MCF 10A (cell line): ENCODE results near the gene TIFAB. TPM values are rescaled to one million over a fixed set of nuclear protein-coding genes. Genes with fewer than 3 reads are reported as not detected.

Experiments used
- BruUV-seq: library from RNA; stranded (reverse); fragments of 400-500 nt; replicated peaks from 2 replicates; lab custom pipeline; 2021; lab: Mats Ljungman, UMichigan
- CTCF ChIA-PET: fragments of 300-600 bp; sonication (Branson Sonifier 250); formaldehyde crosslinking; extraction: SDS; loops from one replicate; lab custom pipeline; 2021; ENCODE audit warnings: antibody characterized with exemption, inconsistent platforms; lab: Yijun Ruan, JAX
- POLR2A ChIA-PET: fragments of 300-600, 350-650 bp; sonication (Branson Sonifier 250); formaldehyde crosslinking; extraction: SDS; loops from one replicate; lab custom pipeline; 2020; ENCODE audit warnings: antibody characterized with exemption, inconsistent platforms; lab: Yijun Ruan, JAX
- DNase-seq: peaks from one replicate; pipeline ENCODE4 v3.0.0-alpha.2; 2018; ENCODE audit not compliant: unreplicated experiment
- H3K27ac Mint-ChIP-seq: one replicate; pipeline ENCODE4 v1.8.0; 2022; ENCODE audit warnings: mild to moderate bottlenecking, low read depth, mixed read lengths; ENCODE audit not compliant: unreplicated experiment
- H3K27me3 Mint-ChIP-seq: one replicate; pipeline ENCODE4 v1.8.0; 2022; ENCODE audit warnings: mixed read lengths; ENCODE audit not compliant: insufficient read depth, unreplicated experiment
- H3K36me3 Mint-ChIP-seq: one replicate; pipeline ENCODE4 v1.8.0; 2022; ENCODE audit warnings: mild to moderate bottlenecking, moderate library complexity, mixed read lengths; ENCODE audit not compliant: insufficient read depth, unreplicated experiment
- H3K4me1 Mint-ChIP-seq: one replicate; pipeline ENCODE4 v1.8.0; 2022; ENCODE audit warnings: mixed read lengths; ENCODE audit not compliant: insufficient read depth, unreplicated experiment
- H3K4me3 Mint-ChIP-seq: one replicate; pipeline ENCODE4 v1.8.0; 2022; ENCODE audit warnings: mild to moderate bottlenecking, moderate library complexity, mixed read lengths; ENCODE audit not compliant: unreplicated experiment
- H3K9me3 Mint-ChIP-seq: one replicate; pipeline ENCODE4 v1.8.0; 2022; ENCODE audit warnings: mixed read lengths; ENCODE audit not compliant: unreplicated experiment
- CTCF ChIP-seq: fragments of 200-600 bp; IDR thresholded peaks from one replicate; pipeline ENCODE4 v1.8.0; 2022; ENCODE audit warnings: antibody characterized with exemption, mild to moderate bottlenecking; ENCODE audit not compliant: unreplicated experiment
- intact Hi-C: fragments of 100-400 bp; cut with micrococcal nuclease; formaldehyde crosslinking; loops from 2 replicates; pipeline ENCODE4 v1.14.1; 2022
- total RNA-seq: library from RNA; stranded (reverse); gene quantifications from 2 replicates; pipeline ENCODE4 v1.2.3, GENCODE V29; 2022

TIFAB gene
- total RNA-seq, 1 experiment from 2014 or later = not detected

DNA sequence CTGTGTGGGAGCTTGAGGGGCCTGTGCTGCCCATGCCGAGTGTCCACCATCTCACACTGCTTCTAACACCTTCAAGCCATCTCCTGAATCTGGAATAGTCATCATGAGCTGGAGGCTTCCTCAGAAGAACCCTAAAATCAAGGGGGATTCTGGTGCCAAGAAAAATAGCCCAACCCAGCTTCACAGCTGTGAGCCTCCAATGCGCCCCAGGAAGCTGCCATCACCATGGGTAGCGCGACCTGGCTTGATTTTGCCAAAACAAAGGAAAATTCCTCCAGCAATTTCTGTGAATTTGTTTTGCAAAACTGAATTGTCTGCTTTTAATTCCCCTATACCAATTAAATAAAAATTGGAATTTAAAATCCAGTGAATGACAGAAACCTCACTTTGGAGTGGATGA lies 6.2 kb upstream of the TIFAB start:
- Mint-ChIP-seq H3K4me1 (peaks cover 21% of the 10 kb centered on the region), H3K27ac (no peak overlapping the region), H3K27me3 (peaks cover 10% of the 10 kb centered on the region), H3K9me3 (no peaks in the 10 kb centered on the region), H3K4me3 (no peak overlapping the region), H3K36me3 (no peaks in the 10 kb centered on the region)
- BruUV-seq = no TSS peak
- CTCF ChIA-PET = interaction anchor here (0.7 to 29.6 kb wide), 34 partner anchors 8 to 381 kb away, joined by 3 to 2166 read pairs (median 4); partner anchors contain the start of genes DCANP1 and SLC25A48
- no peak for DNase-seq
- no peak for TF ChIP-seq CTCF
- intact Hi-C loops = no loop called here
- POLR2A ChIA-PET = interaction anchor here (0.7 to 1.6 kb wide), 2 partner anchors 8 to 93 kb away, joined by 3 to 4 read pairs; no protein-coding TSS in a partner anchor

GRCh38 chr5:135457424-135458071 lies 5.4 kb upstream of the TIFAB start:
- ChIA-PET POLR2A (interaction anchor here (0.6 to 2.0 kb wide), 7 partner anchors 9 to 401 kb away, joined by 3 to 5 read pairs (median 3); no protein-coding TSS in a partner anchor), CTCF (interaction anchor here (0.6 to 29.6 kb wide), 50 partner anchors 9 to 1311 kb away, joined by 3 to 2166 read pairs (median 4); partner anchors contain the start of genes DCANP1, SLC25A48 and SMAD5)
- Mint-ChIP-seq H3K27ac (no peak overlapping the region), H3K4me1 (peaks cover 21% of the 10 kb centered on the region), H3K9me3 (no peaks in the 10 kb centered on the region), H3K27me3 (peaks cover 18% of the 10 kb centered on the region), H3K36me3 (no peaks in the 10 kb centered on the region), H3K4me3 (no peak overlapping the region)
- peak; percentile 90 for TF ChIP-seq CTCF
- BruUV-seq = no TSS peak
- intact Hi-C loops = no loop called here
- peak; percentile 88 for DNase-seq

DNA sequence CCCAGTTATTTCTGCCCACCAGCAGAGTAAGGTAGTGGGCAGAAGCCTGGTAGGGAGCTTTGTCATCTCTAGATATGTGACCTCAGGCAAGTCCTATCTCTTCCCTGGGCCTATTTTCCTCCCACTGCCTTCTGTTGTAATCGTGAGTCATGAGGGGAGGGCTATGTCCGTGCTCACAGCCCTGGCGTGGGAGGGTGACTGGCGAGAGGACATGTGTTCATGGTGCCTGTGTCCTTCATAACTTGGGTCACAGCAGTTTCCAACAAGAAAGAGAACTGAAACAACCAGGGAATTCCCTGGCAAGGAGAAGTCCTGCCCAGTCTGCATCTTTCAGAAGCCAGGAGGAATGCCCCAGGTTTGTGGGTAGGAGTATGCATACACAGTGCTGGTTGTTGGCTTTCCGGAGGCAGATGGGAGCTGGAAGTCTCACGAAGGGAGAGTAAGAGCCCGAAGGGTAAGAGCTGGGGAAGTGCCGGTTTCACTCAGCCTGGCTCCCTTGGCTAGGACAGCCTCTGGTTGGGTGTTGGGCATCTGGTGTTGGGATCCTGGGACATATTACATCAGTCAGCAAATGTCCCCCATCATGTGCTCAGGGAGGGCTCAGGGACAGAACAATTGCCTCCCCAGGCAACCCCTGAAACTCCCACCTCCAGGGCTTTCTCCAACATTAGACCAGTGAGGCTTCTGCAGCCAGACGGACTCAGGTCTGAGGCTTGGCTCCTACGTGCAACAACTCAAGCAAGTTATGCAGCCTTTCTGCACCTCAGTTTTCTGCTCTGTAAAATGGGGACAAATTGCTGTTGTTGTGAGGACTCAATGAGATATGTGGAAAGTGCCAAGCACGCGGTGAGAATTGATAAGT lies 4.3 kb upstream of the TIFAB start:
- Mint-ChIP-seq H3K4me3 (no peak overlapping the region), H3K27me3 (peaks cover 20% of the 10 kb centered on the region), H3K27ac (no peak overlapping the region), H3K9me3 (no peaks in the 10 kb centered on the region), H3K4me1 (peaks cover 21% of the 10 kb centered on the region), H3K36me3 (no peaks in the 10 kb centered on the region)
- TF ChIP-seq CTCF = no peak
- intact Hi-C loops = no loop called here
- CTCF ChIA-PET = interaction anchor here (0.5 to 29.6 kb wide), 28 partner anchors 10 to 1928 kb away, joined by 3 to 2166 read pairs (median 4); partner anchors contain the start of gene DCANP1
- no TSS peak for BruUV-seq
- DNase-seq = peak; percentile 96
- POLR2A ChIA-PET = interaction anchor here (0.6 to 2.0 kb wide), 3 partner anchors 23 to 153 kb away, joined by 3 to 5 read pairs (median 3); no protein-coding TSS in a partner anchor

DNA sequence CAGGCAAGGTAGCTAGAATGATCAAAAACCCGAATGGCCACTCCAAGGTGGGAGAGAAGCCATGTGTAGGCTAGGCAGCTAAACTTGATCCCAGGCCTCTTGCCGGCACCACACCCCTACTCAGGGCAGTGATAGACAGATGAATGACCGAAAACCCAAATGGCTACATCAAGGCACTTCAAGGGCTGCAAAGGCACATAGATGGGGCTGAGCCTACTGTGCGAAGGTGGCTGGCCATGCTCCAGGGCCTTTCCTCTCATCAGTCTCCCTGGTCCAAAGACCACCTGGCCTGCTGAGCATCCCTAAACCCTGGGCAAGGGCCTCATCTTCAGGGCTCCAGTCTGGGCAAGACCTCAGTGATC lies 3.7 kb upstream of the TIFAB start:
- Mint-ChIP-seq H3K36me3 (no peaks in the 10 kb centered on the region), H3K4me3 (no peak overlapping the region), H3K9me3 (no peaks in the 10 kb centered on the region), H3K4me1 (peaks cover 21% of the 10 kb centered on the region), H3K27ac (no peak overlapping the region), H3K27me3 (peaks cover 20% of the 10 kb centered on the region)
- ChIA-PET CTCF (interaction anchor here (0.5 to 29.6 kb wide), 14 partner anchors 10 to 790 kb away, joined by 3 to 2166 read pairs (median 5); partner anchors contain the start of gene DCANP1), POLR2A (interaction anchor here (0.6 to 2.0 kb wide), 3 partner anchors 23 to 154 kb away, joined by 3 to 5 read pairs (median 3); no protein-coding TSS in a partner anchor)
- BruUV-seq = no TSS peak
- intact Hi-C loops = no loop called here
- no peak for DNase-seq
- no peak for TF ChIP-seq CTCF
